Measurements from ENCODE around the gene RAD51. TPM values are rescaled to one million over a fixed set of nuclear protein-coding genes. Genes with fewer than 3 reads are reported as not detected.

Gene RAD51
- total and polyA plus RNA-seq, 2 of the 8 experiments (the other 6 are each of a cell fraction or from before 2014, with no cell fraction given): 32.2 to 42.4 TPM

- no peak for TF ChIP-seq CHD7 (IDR thresholded peaks at IDR 0.05; ENCODE audit: insufficient replicate concordance, low read length)
- no peak for TF ChIP-seq EP300 (IDR thresholded peaks at IDR 0.05; ENCODE audit: borderline replicate concordance in 1 of 2, low read depth in 2 of 2, low read length in 2 of 2)
- no peak for TF ChIP-seq SIX5 (IDR thresholded peaks at IDR 0.05; ENCODE audit: low read depth, low read length)
- no peak for TF ChIP-seq KDM1A (IDR thresholded peaks at IDR 0.05; ENCODE audit: borderline replicate concordance, low read length)
Observed at GRCh38 chr15:40775740-40776536, 81.0 kb downstream of the RAD51 start (continued).
